ENCODE measurements around the gene RBP3. TPM values are rescaled to one million over a fixed set of nuclear protein-coding genes. Genes with fewer than 3 reads are reported as not detected.

RBP3 gene
- not detected for total RNA-seq (2013)
- polyA plus RNA-seq, result not detected
- 0.14 TPM in 1 of 2 replicates, not detected in the other for polyA minus RNA-seq
- 0 to 0.30 (median 0) reads per million in 11 experiments for total RNA-seq

GRCh38 chr10:47348138-47348651 is at the start of gene RBP3:
Gene RBP3 (plus strand): TSS chr10:47348363. CDS start chr10:47348485, 122 bp downstream.
- Histone ChIP-seq H4K20me1 (ENCODE audit: insufficient read depth, low read length) (no peaks in the 10 kb centered on the region), H3K9ac (ENCODE audit: insufficient read depth, low read length, poor library complexity, severe bottlenecking) (no peak within 1 kb of the TSS), H3K9me3 (replicated peaks in 1 of 2; ENCODE audit: control insufficient read depth in 1 of 2, insufficient read depth in 1 of 2, low read length in 2 of 2) (no peaks in the 10 kb centered on the region), H3K27ac (ENCODE audit: low read depth in 1 of 2, low read length in 2 of 2) (no peak within 1 kb of the TSS), H3K36me3 (replicated peaks in 1 of 2; ENCODE audit: control insufficient read depth in 1 of 2, insufficient read depth in 2 of 2, low read length in 2 of 2) (no peaks in the 10 kb centered on the region), H3K4me2 (replicated peaks; ENCODE audit: extremely low read depth, low read length, poor library complexity, severe bottlenecking) (no peak within 1 kb of the TSS), H3K4me3 (replicated peaks in 1 of 3; ENCODE audit: low read depth in 2 of 3, low read length in 3 of 3) (no peak within 1 kb of the TSS), H3K79me2 (ENCODE audit: insufficient read depth, low read length) (no peaks in the 10 kb centered on the region), H2AFZ (ENCODE audit: insufficient read depth, low read depth, low read length, poor library complexity, severe bottlenecking) (no peak within 1 kb of the TSS), H3K4me1 (ENCODE audit: control insufficient read depth in 1 of 2, insufficient read depth in 2 of 2, low read length in 2 of 2) (no peaks in the 10 kb centered on the region), H3K27me3 (ENCODE audit: control insufficient read depth in 2 of 2, insufficient read depth in 2 of 2, low read length in 2 of 2) (no peaks in the 10 kb centered on the region)
- H3K36me3 Mint-ChIP-seq, result no peaks in the 10 kb centered on the region
- H3K27ac Mint-ChIP-seq, result no peak within 1 kb of the TSS
- no peak for DNase-seq
- H3K4me3 Mint-ChIP-seq, result no peak within 1 kb of the TSS
- no peaks in the 10 kb centered on the region for H3K4me1 Mint-ChIP-seq
- H3K9me3 Mint-ChIP-seq, result no peaks in the 10 kb centered on the region
- H3K27me3 Mint-ChIP-seq (ENCODE audit: low read depth in 3 of 3), result peaks cover 0 to 6% (median 3%) of the 10 kb centered on the region in 3 donors
- no peak for TF ChIP-seq CTCF (IDR thresholded peaks at IDR 0.05)
- 95% methylated on average over 5 of the region's 5 CpGs for WGBS (ENCODE audit: insufficient coverage)
- intact Hi-C loops (cut with micrococcal nuclease), result no loop called here

- intact Hi-C loops (cut with micrococcal nuclease), result no loop called here
- Histone ChIP-seq H3K4me2 (replicated peaks; ENCODE audit: extremely low read depth, low read length, poor library complexity, severe bottlenecking) (no peak overlapping the region), H3K27ac (ENCODE audit: low read depth in 1 of 2, low read length in 2 of 2) (no peak overlapping the region), H3K79me2 (ENCODE audit: insufficient read depth, low read length) (no peaks in the 10 kb centered on the region), H3K27me3 (ENCODE audit: control insufficient read depth in 2 of 2, insufficient read depth in 2 of 2, low read length in 2 of 2) (peaks cover 44 to 69% of the 10 kb centered on the region in 2 donors), H3K9ac (ENCODE audit: insufficient read depth, low read length, poor library complexity, severe bottlenecking) (no peak overlapping the region), H3K36me3 (replicated peaks in 1 of 2; ENCODE audit: control insufficient read depth in 1 of 2, insufficient read depth in 2 of 2, low read length in 2 of 2) (no peaks in the 10 kb centered on the region), H4K20me1 (ENCODE audit: insufficient read depth, low read length) (no peaks in the 10 kb centered on the region), H3K4me3 (replicated peaks in 1 of 3; ENCODE audit: low read depth in 2 of 3, low read length in 3 of 3) (no peak overlapping the region), H3K4me1 (ENCODE audit: control insufficient read depth in 1 of 2, insufficient read depth in 2 of 2, low read length in 2 of 2) (peaks cover 8 to 21% of the 10 kb centered on the region in 2 donors), H2AFZ (ENCODE audit: insufficient read depth, low read depth, low read length, poor library complexity, severe bottlenecking) (no peak overlapping the region), H3K9me3 (replicated peaks in 1 of 2; ENCODE audit: control insufficient read depth in 1 of 2, insufficient read depth in 1 of 2, low read length in 2 of 2) (peaks cover 0 to 4% of the 10 kb centered on the region in 2 donors)
- TF ChIP-seq CTCF (IDR thresholded peaks at IDR 0.05), result no peak
- peaks cover 23% of the 10 kb centered on the region for H3K4me1 Mint-ChIP-seq
- no peak overlapping the region for H3K27ac Mint-ChIP-seq
- peaks cover 3 to 4% of the 10 kb centered on the region in 2 donors for H3K36me3 Mint-ChIP-seq
- H3K4me3 Mint-ChIP-seq, result peak overlapping the region in 1 of 2 donors; percentile 26
- no CpG with 5 or more reads among the region's 1 CpG for WGBS (ENCODE audit: insufficient coverage)
- peaks cover 0 to 8% (median 5%) of the 10 kb centered on the region in 7 donors for H3K9me3 Mint-ChIP-seq
- no peak for DNase-seq
- H3K27me3 Mint-ChIP-seq (ENCODE audit: low read depth in 3 of 3), result peaks cover 62 to 74% (median 70%) of the 10 kb centered on the region in 3 donors
Measured at GRCh38 chr10:47298715-47299114, 49.4 kb upstream of the RBP3 start.
